Right cardiac atrium (tissue), 5 donors: ENCODE data around the gene FGF14. TPM values are rescaled to one million over a fixed set of nuclear protein-coding genes. Genes with fewer than 3 reads are reported as not detected.

Experiments
- ATAC-seq, 2 donors: fragments of 200-7000 bp; cut with Tn5 transposase; one replicate each; pipeline versions ENCODE4 v1.8.0 to v1.9.1; 2020; ENCODE audit warnings: moderate library complexity in 2 of 2, mild to moderate bottlenecking in 1 of 2
- DNase-seq, 3 donors: peaks; one replicate each; pipeline ENCODE4 v3.0.0-alpha.2; 2020
- H3K27ac ChIP-seq: one replicate; pipeline ENCODE4 v1.5.1; 2013; ENCODE audit warnings: mild to moderate bottlenecking, low read length, control low read depth, moderate library complexity
- H3K27me3 ChIP-seq: one replicate; pipeline ENCODE4 v1.6.1; 2013; ENCODE audit not compliant: control insufficient read depth, insufficient read depth
- H3K4me1 ChIP-seq: one replicate; pipeline ENCODE4 v1.6.1; 2013; ENCODE audit warnings: low read length; ENCODE audit not compliant: control insufficient read depth, insufficient read depth
- H3K4me3 ChIP-seq: one replicate; pipeline ENCODE4 v1.5.1; 2013; ENCODE audit warnings: low read length, control low read depth
- H3K9me3 ChIP-seq: one replicate; pipeline ENCODE4 v1.6.1; 2013; ENCODE audit warnings: low read length; ENCODE audit not compliant: control insufficient read depth
- WGBS: extraction: QIAGEN DNeasy Blood & Tissue Kit; methylation state at CpG from one replicate; pipeline ENCODE4 v1.1.7; 2013; 5-methylcytosine and 5-hydroxymethylcytosine counted together
- intact Hi-C, 4 donors: fragments of 100-400 bp; cut with DNase I; formaldehyde crosslinking; loops; one replicate each; pipeline versions ENCODE4 v1.11.0 to v1.14.0; 2022 to 2023
- polyA plus RNA-seq: library from polyadenylated mRNA; stranded (reverse); fragments of 200-250 nt; gene quantifications from one replicate; pipeline ENCODE4 v1.2.3, GENCODE V29; 2013
- total RNA-seq, 4 donors: library from RNA; stranded (reverse); fragmentation: NEBNext Ultra II Directional; extraction: Animal tissue kit (Norgen Biotek cat#: 25700); gene quantifications; one replicate each; pipeline ENCODE4 v1.2.1, GENCODE V29; 2021
- donor health status: healthy with polysubstance abuse.
- donor health status: DM: no; HTN: yes; CAD: no.
- donor health status: DM: no; HTN: no; CAD: no.
- donor health status: DM: no; HTN: yes; CAD: no; lungs with severe emphysema.
- donor health status: DM: yes; HTN: yes; CAD: no.

Gene FGF14
- total and polyA plus RNA-seq, 5 donors, result 0.54 to 4.9 (median 3.0) TPM

GRCh38 chr13:102289606-102290005 is 112.2 kb downstream of the FGF14 start:
- 75% methylated on average over 4 of the region's 4 CpGs for WGBS
- no peak for ATAC-seq

DNA sequence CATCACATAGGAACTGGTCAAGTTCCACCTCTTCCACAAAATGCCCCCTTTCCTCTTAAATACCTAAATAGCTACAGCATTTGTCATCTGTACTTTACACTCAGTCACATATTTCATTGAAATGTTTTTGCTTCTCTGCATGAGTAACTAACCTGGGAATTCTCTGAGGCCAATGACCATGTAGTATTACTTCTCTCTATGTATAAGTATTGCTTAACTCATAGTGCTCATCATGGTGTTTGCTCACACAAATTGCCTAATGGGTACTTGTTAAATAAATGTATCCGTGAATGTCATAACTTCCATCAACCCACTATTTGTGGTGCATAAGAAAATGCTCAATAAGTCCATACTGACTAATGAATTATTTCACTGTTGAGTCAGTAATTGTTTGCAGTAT is 115.5 kb downstream of the FGF14 start:
- DNase-seq (no peak), ATAC-seq (no peak)
- Histone ChIP-seq H3K27ac (no peak overlapping the region), H3K9me3 (no peaks in the 10 kb centered on the region), H3K4me3 (no peak overlapping the region), H3K27me3 (no peaks in the 10 kb centered on the region), H3K4me1 (no peaks in the 10 kb centered on the region)
- 79% methylated on average over 1 of the region's 1 CpG for WGBS
- intact Hi-C loops, result no loop called here

More at GRCh38 chr13:102289606-102290005, 112.2 kb downstream of the FGF14 start:
- Histone ChIP-seq H3K27me3 (no peaks in the 10 kb centered on the region), H3K27ac (no peak overlapping the region), H3K9me3 (no peaks in the 10 kb centered on the region), H3K4me3 (no peak overlapping the region), H3K4me1 (no peaks in the 10 kb centered on the region)
- no peak for DNase-seq
- intact Hi-C loops, result no loop called here

DNA sequence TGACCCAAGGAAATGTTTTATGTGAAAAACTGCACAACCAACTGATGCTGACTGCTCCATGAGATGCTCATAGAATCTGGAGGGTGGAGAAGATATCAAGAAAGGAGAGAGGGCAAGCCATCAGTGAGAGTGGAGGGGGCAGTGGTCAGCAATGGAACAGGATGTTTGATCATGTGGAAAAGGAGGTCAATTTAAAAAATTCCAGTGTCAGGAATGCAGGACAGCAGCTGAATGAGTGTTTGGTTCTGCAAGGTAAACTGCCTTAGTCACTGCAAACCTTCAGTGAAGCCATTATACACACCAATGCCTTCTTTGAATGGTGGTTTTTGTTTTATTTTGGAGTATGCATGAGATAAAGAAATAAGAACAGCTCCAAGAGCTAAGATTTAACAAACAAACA is 121.5 kb downstream of the FGF14 start:
- Histone ChIP-seq H3K27me3 (no peaks in the 10 kb centered on the region), H3K9me3 (no peaks in the 10 kb centered on the region), H3K4me3 (no peak overlapping the region), H3K27ac (no peak overlapping the region), H3K4me1 (no peaks in the 10 kb centered on the region)
- intact Hi-C loops, result no loop called here
- ATAC-seq, result no peak
- DNase-seq, result no peak

GRCh38 chr13:102277286-102277685 is 124.6 kb downstream of the FGF14 start:
- 51% methylated on average over 4 of the region's 4 CpGs for WGBS
- Histone ChIP-seq H3K27ac (no peak overlapping the region), H3K9me3 (no peaks in the 10 kb centered on the region), H3K4me1 (no peaks in the 10 kb centered on the region), H3K27me3 (no peaks in the 10 kb centered on the region), H3K4me3 (no peak overlapping the region)
- ATAC-seq (peak; percentile 69 to 86), DNase-seq (peak; percentile 57 to 85 (median 82))
- intact Hi-C loops, result no loop called here

- no peak for ATAC-seq
- Histone ChIP-seq H3K27me3 (no peaks in the 10 kb centered on the region), H3K4me3 (no peak overlapping the region), H3K9me3 (no peaks in the 10 kb centered on the region), H3K4me1 (no peaks in the 10 kb centered on the region), H3K27ac (no peak overlapping the region)
- WGBS, result 56% methylated on average over 1 of the region's 1 CpG
- intact Hi-C loops, result no loop called here
- DNase-seq, result no peak
These were observed 125.4 kb downstream of the FGF14 start for GRCh38 chr13:102276404-102276803.

- DNase-seq, result no peak
- Histone ChIP-seq H3K27ac (no peak overlapping the region), H3K4me1 (no peaks in the 10 kb centered on the region), H3K9me3 (no peaks in the 10 kb centered on the region), H3K27me3 (no peaks in the 10 kb centered on the region), H3K4me3 (no peak overlapping the region)
- 31% methylated on average over 3 of the region's 3 CpGs for WGBS
- ATAC-seq, result peak in 1 of 2 donors; percentile 73
- intact Hi-C loops, result no loop called here
These were observed 125.9 kb downstream of the FGF14 start for GRCh38 chr13:102275969-102276368.

DNA sequence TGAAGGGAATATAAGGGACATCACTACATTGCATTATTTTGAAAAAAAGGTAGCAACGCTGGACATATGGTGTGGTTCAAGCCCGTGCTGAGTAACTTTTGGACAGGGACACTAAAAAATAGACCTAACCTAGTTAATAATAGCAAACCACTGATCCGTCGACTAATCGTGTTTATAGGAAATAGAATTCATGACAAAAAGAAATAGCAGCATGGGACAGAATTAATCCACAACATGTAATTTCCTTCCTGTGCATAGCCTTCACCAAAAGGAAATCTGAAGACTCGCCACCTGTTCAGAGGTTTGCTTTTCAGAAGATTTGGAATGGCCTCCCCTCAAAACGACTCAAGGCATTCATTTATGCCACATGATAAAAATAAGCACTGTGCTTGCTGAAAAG is 128.7 kb downstream of the FGF14 start:
- no peaks in the 10 kb centered on the region for H3K4me1 ChIP-seq
- intact Hi-C loops, result no loop called here
- H3K27me3 ChIP-seq, result no peaks in the 10 kb centered on the region
- DNase-seq (no peak), ATAC-seq (no peak)
- H3K4me3 ChIP-seq, result no peak overlapping the region
- no peak overlapping the region for H3K27ac ChIP-seq
- H3K9me3 ChIP-seq, result no peaks in the 10 kb centered on the region
- 55% methylated on average over 7 of the region's 7 CpGs for WGBS

- no peaks in the 10 kb centered on the region for H3K4me1 ChIP-seq
- no peak overlapping the region for H3K27ac ChIP-seq
- H3K9me3 ChIP-seq, result peaks cover 2% of the 10 kb centered on the region
- intact Hi-C loops, result no loop called here
- no peak for DNase-seq
- no peak overlapping the region for H3K4me3 ChIP-seq
- 66% methylated on average over 1 of the region's 1 CpG for WGBS
- no peaks in the 10 kb centered on the region for H3K27me3 ChIP-seq
- no peak for ATAC-seq
These were observed 134.7 kb downstream of the FGF14 start for GRCh38 chr13:102267191-102267590.

DNA sequence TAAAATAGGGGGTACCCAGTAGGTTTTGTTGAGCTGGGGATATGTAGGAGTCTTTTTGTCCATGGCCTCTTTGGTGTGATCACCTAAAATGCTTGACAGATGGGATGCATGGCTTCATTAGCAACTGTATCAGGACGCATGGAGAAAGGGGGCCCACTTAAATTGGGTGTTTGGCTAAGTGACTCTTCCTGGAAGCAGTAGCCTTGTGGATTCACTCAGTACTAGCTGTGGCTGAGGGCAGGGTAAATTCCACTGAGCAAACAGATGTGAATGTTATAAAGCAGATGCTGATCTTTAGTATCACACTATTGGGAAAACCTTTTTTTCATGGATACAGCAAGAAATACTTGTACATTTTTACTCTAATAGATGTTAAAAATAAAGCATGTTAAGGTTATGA is 140.0 kb downstream of the FGF14 start:
- ATAC-seq, result no peak
- 67% methylated on average over 1 of the region's 1 CpG for WGBS
- Histone ChIP-seq H3K27me3 (no peaks in the 10 kb centered on the region), H3K4me3 (no peak overlapping the region), H3K4me1 (no peaks in the 10 kb centered on the region), H3K9me3 (peaks cover 2% of the 10 kb centered on the region), H3K27ac (no peak overlapping the region)
- DNase-seq, result no peak
- intact Hi-C loops, result no loop called here

DNA sequence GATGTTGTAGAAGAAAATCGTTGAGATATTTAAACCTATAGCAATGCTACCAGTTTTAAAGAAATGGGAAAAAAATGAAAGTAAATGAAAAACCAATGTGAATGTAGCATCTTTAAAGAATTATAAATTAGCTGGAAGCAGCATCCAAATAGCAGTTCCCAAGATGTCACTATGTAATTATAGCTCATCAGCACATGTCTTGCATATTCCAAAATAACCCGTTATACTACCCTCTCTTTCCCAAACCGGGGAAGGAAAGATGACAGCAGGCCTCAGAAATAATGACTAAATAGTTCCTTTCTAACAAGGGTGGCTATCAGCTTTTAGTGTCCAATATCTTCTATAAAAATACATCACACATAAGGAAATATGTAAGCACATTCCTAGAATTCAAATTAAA is 140.5 kb downstream of the FGF14 start:
- no peak for ATAC-seq
- H3K27me3 ChIP-seq, result no peaks in the 10 kb centered on the region
- 61% methylated on average over 3 of the region's 3 CpGs for WGBS
- H3K9me3 ChIP-seq, result peaks cover 2% of the 10 kb centered on the region
- no peak for DNase-seq
- no peak overlapping the region for H3K4me3 ChIP-seq
- intact Hi-C loops, result no loop called here
- no peak overlapping the region for H3K27ac ChIP-seq
- no peaks in the 10 kb centered on the region for H3K4me1 ChIP-seq

GRCh38 chr13:102260256-102260655 is 141.6 kb downstream of the FGF14 start:
- H3K27ac ChIP-seq, result no peak overlapping the region
- WGBS, result 76% methylated on average over 6 of the region's 6 CpGs
- DNase-seq, result no peak
- no peaks in the 10 kb centered on the region for H3K27me3 ChIP-seq
- H3K4me1 ChIP-seq, result no peaks in the 10 kb centered on the region
- peaks cover 2% of the 10 kb centered on the region for H3K9me3 ChIP-seq
- intact Hi-C loops, result no loop called here
- ATAC-seq, result no peak
- no peak overlapping the region for H3K4me3 ChIP-seq

- no peak overlapping the region for H3K27ac ChIP-seq
- no peaks in the 10 kb centered on the region for H3K9me3 ChIP-seq
- no peak overlapping the region for H3K4me3 ChIP-seq
- intact Hi-C loops, result no loop called here
- DNase-seq (no peak), ATAC-seq (no peak)
- no peaks in the 10 kb centered on the region for H3K4me1 ChIP-seq
- H3K27me3 ChIP-seq, result no peaks in the 10 kb centered on the region
These were observed 146.4 kb downstream of the FGF14 start for GRCh38 chr13:102255409-102255808.
